SU-DHL-6 (cell line): Measurements from ENCODE around the gene OR51L1.

Experiments
- H2AFZ ChIP-seq: fragments of 200-600 bp; sonication (generic); 2 replicates; pipeline ENCODE4 v1.6.1; 2014; ENCODE audit warnings: low read depth, mild to moderate bottlenecking, moderate library complexity, mixed read lengths, antibody characterized with exemption, low read length; ENCODE audit not compliant: severe bottlenecking
- H3F3A ChIP-seq: fragments of 200-600 bp; shearing (Covaris generic); 2 replicates; pipeline ENCODE4 v1.6.0; 2016; ENCODE audit warnings: antibody characterized with exemption, mild to moderate bottlenecking; ENCODE audit not compliant: insufficient read depth
- H3K27ac ChIP-seq: fragments of 200-600 bp; sonication (generic); 2 replicates; pipeline ENCODE4 v1.5.1; 2016; ENCODE audit warnings: low read depth, mild to moderate bottlenecking, low read length, moderate library complexity, mixed read lengths
- H3K27me3 ChIP-seq: fragments of 200-600 bp; sonication (generic), shearing (Covaris generic); 2 replicates; pipeline ENCODE4 v1.6.0; 2014; ENCODE audit warnings: mild to moderate bottlenecking, low read length
- H3K36me3 ChIP-seq: fragments of 200-600 bp; sonication (generic); 2 replicates; pipeline ENCODE4 v1.6.1; 2014; ENCODE audit warnings: mild to moderate bottlenecking, low read length, mixed read lengths
- H3K4me2 ChIP-seq: fragments of 300-600, 200-600 bp; shearing (Covaris generic), sonication (generic); 2 replicates; pipeline ENCODE4 v1.6.0; 2014; ENCODE audit warnings: low read length, low read depth, mild to moderate bottlenecking; ENCODE audit not compliant: poor library complexity, severe bottlenecking
- H3K4me3 ChIP-seq: fragments of 200-600 bp; sonication (generic); 2 replicates; pipeline ENCODE4 v1.5.1; 2014; ENCODE audit warnings: antibody characterized with exemption, low read length, mild to moderate bottlenecking, mixed read lengths; ENCODE audit not compliant: insufficient read depth, poor library complexity, severe bottlenecking
- H3K79me2 ChIP-seq: fragments of 200-600 bp; sonication (generic); 2 replicates; pipeline ENCODE4 v1.6.1; 2014; ENCODE audit warnings: mild to moderate bottlenecking, low read length, moderate library complexity; ENCODE audit not compliant: insufficient read depth
- H3K9ac ChIP-seq: fragments of 200-600 bp; sonication (generic); 2 replicates; pipeline ENCODE4 v1.7.0; 2014; ENCODE audit warnings: mild to moderate bottlenecking, low read length
- H3K9me2 ChIP-seq: fragments of 200-600 bp; sonication (generic); replicated peaks from 2 replicates; pipeline ENCODE4 v1.6.1; 2014; ENCODE audit warnings: low read length; ENCODE audit not compliant: insufficient read depth
- H3K9me3 ChIP-seq: fragments of 200-600 bp; sonication (generic); 2 replicates; pipeline ENCODE4 v1.6.1; 2014; ENCODE audit warnings: low read length, mixed read lengths; ENCODE audit not compliant: insufficient read depth
- H4K20me1 ChIP-seq: fragments of 200-600 bp; sonication (generic); 2 replicates; pipeline ENCODE4 v1.6.1; 2014; ENCODE audit warnings: low read depth, mild to moderate bottlenecking, antibody characterized with exemption, low read length, moderate library complexity, mixed read lengths
- CTCF ChIP-seq: fragments of 200-600 bp; sonication (generic); IDR thresholded peaks from one replicate; pipeline ENCODE4 v1.5.1; 2017; ENCODE audit warnings: antibody characterized with exemption, mild to moderate bottlenecking, low read length, moderate library complexity; ENCODE audit not compliant: insufficient read depth, poor library complexity, severe bottlenecking
- EZH2phosphoT487 ChIP-seq: fragments of 200-600 bp; sonication (generic), shearing (Covaris generic); conservative IDR thresholded peaks from 2 replicates; pipeline ENCODE4 v1.6.1; 2018; ENCODE audit warnings: mild to moderate bottlenecking, antibody characterized with exemption, low read length, moderate library complexity, mixed read lengths

OR51L1 gene

GRCh38 chr11:5004424-5005274 lies 10.0 kb downstream of the OR51L1 start:
- H3K4me2 ChIP-seq = no peak overlapping the region
- H3K79me2 ChIP-seq = no peaks in the 10 kb centered on the region
- no peaks in the 10 kb centered on the region for H3K9me3 ChIP-seq
- no peak overlapping the region for H2AFZ ChIP-seq
- no peaks in the 10 kb centered on the region for H3K36me3 ChIP-seq
- no peaks in the 10 kb centered on the region for H3K9me2 ChIP-seq
- no peaks in the 10 kb centered on the region for H3K27me3 ChIP-seq
- H4K20me1 ChIP-seq = no peaks in the 10 kb centered on the region
- no peak overlapping the region for H3K27ac ChIP-seq
- no peak overlapping the region for H3K9ac ChIP-seq
- TF ChIP-seq CTCF = peak; percentile 78
- TF ChIP-seq EZH2phosphoT487 = no peak
- H3F3A ChIP-seq = no peaks in the 10 kb centered on the region
- H3K4me3 ChIP-seq = no peak overlapping the region

GRCh38 chr11:5007561-5007960 lies 12.9 kb downstream of the OR51L1 start:
- H3K9me2 ChIP-seq = no peaks in the 10 kb centered on the region
- no peaks in the 10 kb centered on the region for H3K27me3 ChIP-seq
- no peak for TF ChIP-seq CTCF
- TF ChIP-seq EZH2phosphoT487 = no peak
- no peaks in the 10 kb centered on the region for H3K36me3 ChIP-seq
- no peak overlapping the region for H3K4me3 ChIP-seq
- H4K20me1 ChIP-seq = no peaks in the 10 kb centered on the region
- no peaks in the 10 kb centered on the region for H3F3A ChIP-seq
- no peaks in the 10 kb centered on the region for H3K9me3 ChIP-seq
- H3K4me2 ChIP-seq = no peak overlapping the region
- H3K9ac ChIP-seq = no peak overlapping the region
- H3K27ac ChIP-seq = no peak overlapping the region
- H2AFZ ChIP-seq = no peak overlapping the region
- H3K79me2 ChIP-seq = no peaks in the 10 kb centered on the region

GRCh38 chr11:5011254-5011653 lies 16.6 kb downstream of the OR51L1 start:
- no peak overlapping the region for H3K9ac ChIP-seq
- H3K4me3 ChIP-seq = no peak overlapping the region
- H3F3A ChIP-seq = no peaks in the 10 kb centered on the region
- no peak overlapping the region for H2AFZ ChIP-seq
- no peaks in the 10 kb centered on the region for H4K20me1 ChIP-seq
- H3K9me3 ChIP-seq = no peaks in the 10 kb centered on the region
- no peaks in the 10 kb centered on the region for H3K27me3 ChIP-seq
- TF ChIP-seq CTCF (no peak), EZH2phosphoT487 (no peak)
- no peak overlapping the region for H3K27ac ChIP-seq
- no peaks in the 10 kb centered on the region for H3K9me2 ChIP-seq
- H3K79me2 ChIP-seq = no peaks in the 10 kb centered on the region
- H3K36me3 ChIP-seq = no peaks in the 10 kb centered on the region
- H3K4me2 ChIP-seq = no peak overlapping the region
